ENCODE measurements around the gene ARRDC4.
"Not testable (repeated sequence)": the region's sequence is repeated elsewhere in the genome, so short reads cannot be mapped to it uniquely, and the experiment has no call there.

ARRDC4 gene

DNA sequence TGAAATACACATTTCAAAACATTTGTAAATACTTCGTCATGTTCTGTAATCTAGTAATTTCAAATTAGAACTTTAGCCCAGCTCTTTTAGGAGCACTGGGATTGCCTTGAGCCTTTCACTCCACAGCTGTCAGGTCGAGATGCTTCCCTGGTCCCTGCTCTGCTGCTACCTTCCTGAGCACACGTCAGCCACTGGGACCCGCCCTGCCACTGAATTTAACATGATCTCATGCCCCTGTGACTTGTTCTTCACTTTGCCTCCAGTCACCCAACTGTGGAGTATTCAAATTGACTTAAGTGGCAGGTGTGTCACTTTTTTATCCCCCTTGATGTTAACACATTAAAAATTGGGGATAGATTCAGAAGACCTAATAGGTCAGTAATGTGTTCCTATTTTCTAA, 3.3 kb downstream of the ARRDC4 start:
- DNase-seq (ENCODE audit: low read depth in 1 of 2, low spot score in 1 of 2): no peak

DNA sequence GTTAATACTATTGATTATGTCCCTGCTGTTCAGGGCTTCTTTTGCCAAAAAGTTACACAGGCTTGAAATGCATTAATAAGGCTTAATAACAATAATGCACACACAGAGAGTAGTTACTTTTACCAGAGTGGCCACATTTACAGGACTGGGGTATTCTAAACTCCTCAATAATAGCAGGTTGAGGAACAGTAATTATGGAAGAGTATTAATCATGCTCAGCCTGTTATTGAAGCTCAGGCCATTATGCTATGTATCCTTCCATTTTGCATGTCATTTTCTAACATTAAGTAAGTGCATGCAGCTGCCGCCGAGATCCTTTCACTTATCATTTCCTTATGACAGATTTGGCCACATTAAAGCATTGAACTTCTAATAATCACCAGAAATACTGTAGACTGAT, 5.7 kb downstream of the ARRDC4 start:
- no peak for DNase-seq (ENCODE audit: low read depth in 1 of 2, low spot score in 1 of 2)

GRCh38 chr15:97966924-97967620, 6.6 kb downstream of the ARRDC4 start:
- DNase-seq (ENCODE audit: low read depth in 1 of 2, low spot score in 1 of 2): no peak

DNA sequence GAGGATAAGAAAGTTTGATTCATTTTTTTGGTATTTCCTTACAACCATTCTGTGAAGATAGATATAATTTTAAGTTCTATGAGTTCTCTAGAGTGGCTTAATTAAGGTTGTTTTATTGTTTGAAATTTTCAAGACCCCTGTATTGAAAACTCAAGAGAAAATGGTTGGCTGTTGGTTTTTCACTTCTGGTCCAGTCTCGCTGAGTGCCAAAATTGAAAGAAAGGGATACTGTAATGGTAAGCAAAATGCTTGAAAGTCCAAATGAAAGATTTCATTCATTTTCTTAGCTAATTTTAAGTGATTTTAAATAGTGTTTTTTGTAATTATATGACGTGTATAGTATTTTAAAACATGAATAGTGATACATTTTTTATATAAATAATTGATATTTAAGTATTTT, 7.4 kb downstream of the ARRDC4 start:
- no peak for DNase-seq (ENCODE audit: low read depth in 1 of 2, low spot score in 1 of 2)

DNA sequence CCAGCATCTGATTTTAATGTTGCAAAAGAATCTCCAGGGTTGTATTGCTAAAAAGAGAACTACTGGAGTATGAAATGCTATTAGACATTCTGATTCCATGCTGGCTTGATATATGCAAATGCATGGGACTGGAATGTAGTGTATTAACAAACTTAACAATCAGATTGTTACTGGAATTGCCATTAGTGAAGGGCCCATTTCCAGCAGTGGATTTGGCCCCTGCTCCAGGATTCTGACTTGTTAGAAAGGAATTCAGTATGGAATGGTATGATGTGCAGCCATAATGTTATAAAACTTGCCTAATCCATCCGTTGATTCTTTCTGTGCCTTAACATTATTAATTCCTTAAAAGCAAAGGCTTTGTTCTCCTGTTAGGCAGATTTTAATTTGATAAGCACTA, 7.9 kb downstream of the ARRDC4 start:
- DNase-seq (ENCODE audit: low read depth in 1 of 2, low spot score in 1 of 2): no peak

GRCh38 chr15:97972366-97972765, 11.9 kb downstream of the ARRDC4 start:
- DNase-seq (ENCODE audit: low read depth in 1 of 2, low spot score in 1 of 2): no peak

DNA sequence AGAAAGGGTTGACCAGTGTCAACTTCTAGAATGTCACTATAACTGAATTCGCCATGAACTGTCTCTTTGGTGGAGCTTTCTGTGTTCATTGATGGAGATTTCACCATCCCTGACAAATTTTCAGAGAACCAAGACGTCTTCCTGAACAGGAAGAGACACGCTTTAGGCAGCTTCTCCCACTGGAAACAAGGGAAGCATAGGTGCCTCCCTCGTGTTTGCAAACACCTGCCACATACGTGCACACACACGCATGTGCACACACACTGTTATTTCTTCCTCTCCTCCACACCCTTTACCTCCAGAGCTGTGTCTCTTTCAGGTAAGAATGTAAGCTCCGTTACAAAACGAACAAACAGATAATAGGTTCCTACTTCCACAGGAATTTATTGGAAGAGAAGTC, 15.6 kb downstream of the ARRDC4 start:
- no peak for DNase-seq (ENCODE audit: low read depth in 1 of 2, low spot score in 1 of 2)

DNA sequence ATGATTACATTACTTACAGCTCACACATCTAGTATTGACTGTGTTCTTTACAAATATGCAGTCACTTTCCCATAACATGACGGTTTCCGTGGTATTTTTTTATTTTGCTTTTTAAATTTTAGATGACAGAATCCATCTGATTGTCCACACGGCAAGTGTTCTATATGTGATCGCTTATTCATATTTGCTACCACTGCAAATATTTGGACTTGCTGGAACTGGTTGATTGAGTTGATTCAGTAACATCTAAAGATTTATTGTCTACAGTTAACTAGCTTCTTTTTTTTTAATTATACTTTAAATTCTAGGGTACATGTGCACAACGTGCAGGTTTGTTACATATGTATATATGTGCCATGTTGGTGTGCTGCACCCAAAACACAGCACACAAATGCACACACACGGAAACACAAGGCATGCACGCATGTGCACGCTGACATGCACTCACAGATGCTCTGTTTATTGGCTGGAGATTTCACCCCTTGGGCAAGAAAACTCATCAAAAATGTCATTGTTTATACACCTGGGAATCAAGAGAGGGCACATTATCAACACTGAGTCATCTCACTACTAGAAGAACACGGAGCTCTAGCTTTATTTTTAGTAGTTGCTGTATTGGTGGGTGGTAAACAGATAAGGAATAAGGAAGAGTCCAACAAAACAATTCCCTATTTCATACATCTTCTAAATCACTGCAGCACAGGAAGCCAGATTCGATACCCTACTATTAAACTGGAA, 16.4 kb downstream of the ARRDC4 start:
- DNase-seq (ENCODE audit: low read depth in 1 of 2, low spot score in 1 of 2): no peak

DNA sequence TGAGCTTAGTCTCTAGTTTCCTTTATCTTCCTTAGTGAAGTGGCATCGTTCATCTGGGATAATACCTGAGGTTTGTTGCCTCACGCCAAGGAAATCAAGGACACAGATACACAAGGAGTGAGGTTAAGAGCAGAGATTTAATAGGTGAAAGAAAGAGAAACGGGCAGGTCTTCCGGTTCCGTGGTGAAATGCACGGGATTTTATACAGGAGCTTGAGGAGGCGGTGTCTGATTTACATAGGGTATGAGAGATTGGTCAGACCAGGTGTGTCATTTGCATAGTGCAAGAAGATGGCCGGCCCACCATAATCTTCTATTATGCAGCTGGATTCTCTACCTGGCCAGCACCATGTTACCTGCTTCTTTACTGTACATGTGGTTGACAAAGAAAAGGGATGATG, 17.2 kb downstream of the ARRDC4 start:
- DNase-seq (ENCODE audit: low read depth in 1 of 2, low spot score in 1 of 2): no peak

- no peak for DNase-seq (ENCODE audit: low read depth in 1 of 2, low spot score in 1 of 2)
Observed at GRCh38 chr15:97978401-97979139, 18.1 kb downstream of the ARRDC4 start.

DNA sequence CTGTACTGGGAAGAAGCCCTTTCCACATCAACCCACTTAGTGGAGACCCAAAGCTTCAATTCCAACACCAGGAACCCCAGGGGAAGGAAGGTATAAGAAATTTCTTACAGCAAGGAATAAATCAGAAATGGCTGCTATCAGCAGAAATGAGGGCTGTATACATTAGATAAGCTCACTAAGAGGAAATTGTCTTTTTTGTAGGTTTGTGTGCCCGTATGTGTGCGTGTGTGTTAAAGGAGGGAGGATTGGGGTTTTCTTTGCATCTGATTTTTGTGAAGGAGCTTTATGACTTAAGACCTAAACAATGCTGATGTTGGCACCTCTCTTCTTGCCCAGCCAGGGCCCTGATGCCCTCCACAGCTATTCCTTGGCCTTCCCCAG, 18.6 kb downstream of the ARRDC4 start:
- DNase-seq (ENCODE audit: low read depth in 1 of 2, low spot score in 1 of 2): no peak

DNA sequence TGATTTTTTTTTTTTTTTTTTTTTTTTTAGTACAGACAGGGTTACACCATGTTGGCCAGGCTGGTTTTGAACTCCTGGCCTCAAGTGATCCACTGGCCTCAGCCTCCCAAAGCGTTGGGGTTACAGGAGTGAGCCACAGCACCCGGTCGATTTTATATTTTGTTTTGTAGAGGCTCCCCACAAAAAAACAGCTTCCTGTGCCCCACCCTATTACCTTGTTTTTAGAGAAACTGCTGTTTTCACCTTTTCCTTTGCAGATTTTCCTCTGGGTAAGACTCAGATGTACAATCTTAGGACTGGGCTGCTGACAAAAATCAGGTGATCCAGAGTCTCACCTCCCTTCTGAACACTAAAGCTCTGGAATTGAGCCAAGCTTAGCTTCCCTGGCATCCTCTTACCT, 20.6 kb downstream of the ARRDC4 start:
- no peak for DNase-seq (ENCODE audit: low read depth in 1 of 2, low spot score in 1 of 2)

GRCh38 chr15:97981758-97982157, 21.3 kb downstream of the ARRDC4 start:
- no peak for DNase-seq (ENCODE audit: low read depth in 1 of 2, low spot score in 1 of 2)

GRCh38 chr15:97984157-97984556, 23.7 kb downstream of the ARRDC4 start:
- no peak for DNase-seq (ENCODE audit: low read depth in 1 of 2, low spot score in 1 of 2)

- not testable (repeated sequence) for DNase-seq (ENCODE audit: low read depth in 1 of 2, low spot score in 1 of 2)
Observed at GRCh38 chr15:97985979-97986378, 25.5 kb downstream of the ARRDC4 start.

DNA sequence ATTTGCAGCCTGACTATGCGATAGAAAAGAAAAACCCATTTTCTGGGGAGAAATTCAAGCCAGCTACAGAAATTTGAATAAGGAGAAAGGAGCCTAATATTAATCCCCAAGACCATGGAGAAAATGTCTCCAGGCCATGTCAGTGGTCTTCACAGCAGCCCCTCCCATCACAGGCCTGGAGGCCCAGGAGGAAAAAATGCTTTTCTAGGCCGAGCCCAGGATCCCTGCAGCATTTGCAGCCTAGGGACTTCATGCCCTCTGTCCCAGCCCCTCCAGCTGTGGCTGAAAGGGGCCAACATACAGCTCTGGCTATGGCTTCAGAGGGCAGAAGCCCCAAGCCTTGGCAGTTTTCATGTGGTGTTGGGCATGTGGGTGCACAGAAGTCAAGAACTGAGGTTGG, 26.3 kb downstream of the ARRDC4 start:
- no peak for DNase-seq (ENCODE audit: low read depth in 1 of 2, low spot score in 1 of 2)

- no peak for DNase-seq (ENCODE audit: low read depth in 1 of 2, low spot score in 1 of 2)
Observed at GRCh38 chr15:97989299-97989698, 28.8 kb downstream of the ARRDC4 start.

DNA sequence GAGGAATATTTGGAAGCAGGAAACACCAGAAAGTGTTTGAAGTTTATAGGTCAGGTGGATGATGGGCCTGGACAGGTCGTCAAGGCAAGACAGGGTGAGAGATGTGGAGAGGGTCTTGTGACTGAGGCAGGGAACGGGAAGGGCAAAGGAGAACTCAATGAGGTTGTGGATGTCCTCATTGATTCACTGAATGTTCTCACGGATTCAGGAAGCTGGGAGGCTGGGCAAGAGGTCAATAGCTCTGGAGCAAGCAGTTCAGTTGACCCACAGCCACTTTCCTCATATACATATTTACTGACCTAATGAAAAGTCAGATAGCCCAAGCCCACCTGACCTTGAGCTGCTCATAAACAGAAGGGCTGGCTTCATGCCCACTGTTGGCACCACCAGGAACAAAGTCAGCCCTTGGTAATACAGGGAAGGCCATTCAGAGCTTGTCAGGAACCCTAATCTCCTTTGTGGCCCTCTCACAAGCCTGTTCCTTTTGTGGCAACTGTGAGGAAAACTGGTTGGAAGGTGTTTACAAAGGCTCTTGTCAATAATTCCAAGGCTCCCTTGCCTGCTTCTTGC, 31.6 kb downstream of the ARRDC4 start:
- DNase-seq (ENCODE audit: low read depth in 1 of 2, low spot score in 1 of 2): no peak

DNA sequence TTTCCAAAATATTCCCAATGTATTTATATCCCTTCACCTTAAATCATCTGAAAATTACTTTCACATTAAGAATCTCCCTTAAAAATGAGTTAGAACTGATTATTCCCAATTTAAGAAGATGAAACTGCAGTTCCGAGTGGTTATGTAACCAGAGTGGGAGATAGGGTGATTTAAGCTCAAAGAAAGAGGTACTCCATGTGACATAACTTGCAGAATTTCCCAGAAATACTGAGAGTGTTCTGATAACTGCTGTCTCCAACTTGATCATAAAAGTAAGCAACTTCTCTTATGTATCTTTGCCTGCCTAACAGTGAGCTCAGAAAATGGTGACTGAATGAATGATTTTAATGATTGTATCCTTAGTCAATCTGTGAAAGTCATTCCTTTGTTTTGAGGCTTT, 32.3 kb downstream of the ARRDC4 start:
- DNase-seq (ENCODE audit: low read depth in 1 of 2, low spot score in 1 of 2): no peak

DNA sequence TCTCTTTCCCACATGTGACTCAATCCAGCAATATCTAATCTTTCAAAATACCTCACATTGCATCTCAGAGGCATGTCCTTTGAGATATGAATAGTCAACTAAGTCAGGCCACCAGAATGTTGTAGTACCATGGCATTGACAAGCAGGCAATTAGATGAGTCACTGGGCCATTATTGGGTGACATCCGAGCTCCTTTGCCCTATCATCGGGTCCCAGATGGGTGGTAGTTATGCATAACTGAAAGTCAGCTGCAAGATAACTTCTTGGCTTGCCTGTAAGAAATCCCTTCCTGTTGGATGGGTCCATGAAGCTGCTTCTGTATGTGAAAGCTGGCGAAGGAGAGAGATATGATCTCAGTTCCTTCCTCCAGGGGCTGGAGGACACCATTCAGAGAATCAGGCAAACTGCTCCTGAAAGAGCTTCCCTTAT, 32.8 kb downstream of the ARRDC4 start:
- no peak for DNase-seq (ENCODE audit: low read depth in 1 of 2, low spot score in 1 of 2)

- no peak for DNase-seq (ENCODE audit: low read depth in 1 of 2, low spot score in 1 of 2)
Observed at GRCh38 chr15:97994236-97994635, 33.7 kb downstream of the ARRDC4 start.

GRCh38 chr15:97995192-97995591, 34.7 kb downstream of the ARRDC4 start:
- no peak for DNase-seq (ENCODE audit: low read depth in 1 of 2, low spot score in 1 of 2)

Data from activated T-helper 1 cell treated with anti-CD3 and anti-CD28 coated beads, Interleukin-2, amount 50 U/mL, for 16 hours (primary cell).